Measurements from ENCODE around the gene INVS. TPM values are rescaled to one million over a fixed set of nuclear protein-coding genes. Genes with fewer than 3 reads are reported as not detected.

The INVS gene
- total and polyA plus RNA-seq, 4 donors: 4.1 to 33.3 (median 13.1) TPM

DNA sequence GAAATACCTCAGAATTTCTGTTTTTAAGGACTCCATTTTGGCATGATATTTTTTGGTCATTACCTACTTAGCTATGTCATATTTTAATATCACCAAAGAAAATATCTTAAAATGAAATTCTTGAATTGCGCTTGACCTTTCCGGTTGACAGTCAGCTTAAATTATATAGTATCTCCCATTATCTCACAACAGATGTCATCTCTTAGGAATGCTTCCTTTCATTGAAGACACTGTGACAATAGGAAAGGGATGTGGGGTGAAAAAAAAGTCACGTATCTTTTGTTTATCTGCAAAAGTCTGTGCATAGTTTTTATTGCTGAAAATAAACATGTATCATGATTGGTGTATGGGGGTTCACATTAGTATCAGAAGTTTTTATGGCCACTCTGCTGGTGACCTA lies 105.8 kb downstream of the INVS start:
- no peaks in the 10 kb centered on the region for H3K36me3 ChIP-seq (ENCODE audit: control insufficient read depth in 1 of 2, insufficient read depth in 2 of 2, low read length in 1 of 2)
- no peak overlapping the region for H3K4me3 ChIP-seq (ENCODE audit: low read length in 2 of 2)
- DNase-seq: no peak
- WGBS, 2 donors: 84 to 86% methylated on average over 3 of the region's 3 CpGs
- no peaks in the 10 kb centered on the region for H3K27me3 ChIP-seq (ENCODE audit: control insufficient read depth in 1 of 2, insufficient read depth in 2 of 2, low read length in 1 of 2)
- no peak for ATAC-seq (ENCODE audit: low FRiP score)
- no peaks in the 10 kb centered on the region for H3K4me1 ChIP-seq (ENCODE audit: control insufficient read depth in 1 of 2, insufficient read depth in 2 of 2, low read length in 2 of 2)
- intact Hi-C loops (cut with DNase I): no loop called here
- no peak overlapping the region for H3K27ac ChIP-seq (ENCODE audit: low read depth in 1 of 2, low read length in 2 of 2)
- no peaks in the 10 kb centered on the region for H3K9me3 ChIP-seq (ENCODE audit: control insufficient read depth, low read length)

DNA sequence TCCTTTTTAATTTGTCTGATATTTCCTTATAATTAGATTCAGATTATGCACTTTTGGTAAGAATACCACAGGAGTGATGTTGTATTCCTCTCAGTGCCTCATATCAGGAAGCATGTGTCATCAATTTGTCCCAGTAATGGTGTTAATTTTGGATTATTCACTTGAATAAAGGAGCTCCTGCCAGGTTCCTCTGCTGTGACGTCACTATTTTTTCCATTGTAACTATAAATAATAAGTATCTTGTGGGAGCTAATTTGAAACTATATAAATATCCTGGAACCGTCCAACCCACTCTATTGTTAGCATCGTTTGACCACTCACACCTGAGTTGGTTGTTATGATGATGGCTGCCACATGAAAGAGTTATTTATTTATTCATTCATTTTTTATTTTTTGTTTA lies 107.9 kb downstream of the INVS start:
- H3K27ac ChIP-seq (ENCODE audit: low read depth in 1 of 2, low read length in 2 of 2): no peak overlapping the region
- 35 to 39% methylated on average over 3 of the region's 3 CpGs for WGBS, 2 donors
- no peaks in the 10 kb centered on the region for H3K9me3 ChIP-seq (ENCODE audit: control insufficient read depth, low read length)
- ATAC-seq (ENCODE audit: low FRiP score): no peak
- DNase-seq: no peak
- no peaks in the 10 kb centered on the region for H3K27me3 ChIP-seq (ENCODE audit: control insufficient read depth in 1 of 2, insufficient read depth in 2 of 2, low read length in 1 of 2)
- no peak overlapping the region for H3K4me3 ChIP-seq (ENCODE audit: low read length in 2 of 2)
- no peaks in the 10 kb centered on the region for H3K36me3 ChIP-seq (ENCODE audit: control insufficient read depth in 1 of 2, insufficient read depth in 2 of 2, low read length in 1 of 2)
- intact Hi-C loops (cut with DNase I): no loop called here
- H3K4me1 ChIP-seq (ENCODE audit: control insufficient read depth in 1 of 2, insufficient read depth in 2 of 2, low read length in 2 of 2): no peaks in the 10 kb centered on the region

DNA sequence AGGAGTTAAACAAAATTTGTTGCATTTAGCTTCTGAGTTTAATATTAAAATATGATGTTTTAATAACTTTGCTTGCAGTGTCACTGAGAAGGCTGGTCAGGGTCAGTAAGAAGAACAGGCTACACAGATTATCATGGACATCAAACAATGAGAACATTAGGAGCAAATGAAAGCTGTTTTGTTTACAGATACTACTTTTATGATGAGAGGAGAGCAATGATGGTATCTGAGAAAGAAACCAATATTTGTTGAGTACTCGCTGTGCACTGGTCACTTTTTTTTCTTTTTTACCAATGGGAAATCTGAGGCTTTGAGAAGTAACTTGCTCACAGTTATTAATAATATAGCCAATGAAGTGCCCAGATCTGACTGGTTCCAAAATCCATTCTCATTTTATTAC lies 109.6 kb downstream of the INVS start:
- H3K4me3 ChIP-seq (ENCODE audit: low read length in 2 of 2): no peak overlapping the region
- WGBS, 2 donors: 97 to 99% methylated on average over 1 of the region's 1 CpG
- no peaks in the 10 kb centered on the region for H3K9me3 ChIP-seq (ENCODE audit: control insufficient read depth, low read length)
- H3K27me3 ChIP-seq (ENCODE audit: control insufficient read depth in 1 of 2, insufficient read depth in 2 of 2, low read length in 1 of 2): no peaks in the 10 kb centered on the region
- intact Hi-C loops (cut with DNase I): no loop called here
- no peaks in the 10 kb centered on the region for H3K4me1 ChIP-seq (ENCODE audit: control insufficient read depth in 1 of 2, insufficient read depth in 2 of 2, low read length in 2 of 2)
- no peak for DNase-seq
- no peak for ATAC-seq (ENCODE audit: low FRiP score)
- no peak overlapping the region for H3K27ac ChIP-seq (ENCODE audit: low read depth in 1 of 2, low read length in 2 of 2)
- no peaks in the 10 kb centered on the region for H3K36me3 ChIP-seq (ENCODE audit: control insufficient read depth in 1 of 2, insufficient read depth in 2 of 2, low read length in 1 of 2)

DNA sequence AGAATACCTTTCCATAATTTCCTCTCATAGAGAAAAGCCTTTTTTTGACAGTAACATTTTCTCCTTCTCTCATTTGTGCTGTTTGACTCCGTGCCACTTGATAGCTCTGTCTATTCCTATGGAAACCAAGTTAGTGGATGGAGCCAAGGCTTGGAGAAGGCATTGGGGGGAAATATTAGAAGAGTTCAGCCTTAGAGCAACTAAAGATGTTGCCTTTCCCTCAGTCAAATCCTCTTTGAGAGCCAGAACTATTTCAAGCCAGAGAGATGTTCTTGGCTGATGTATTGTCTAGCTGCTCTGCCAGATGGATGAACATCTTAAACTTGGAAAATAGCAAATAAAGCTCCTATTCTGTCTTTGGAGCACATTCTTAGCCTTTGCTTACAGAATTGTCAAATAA lies 112.4 kb downstream of the INVS start:
- intact Hi-C loops (cut with DNase I): loop anchor here in 1 of 2 donors (10.0 kb wide), 1 partner anchor 187 kb away; no protein-coding TSS in a partner anchor
- no peaks in the 10 kb centered on the region for H3K9me3 ChIP-seq (ENCODE audit: control insufficient read depth, low read length)
- peaks cover 0 to 1% of the 10 kb centered on the region in 2 donors for H3K4me1 ChIP-seq (ENCODE audit: control insufficient read depth in 1 of 2, insufficient read depth in 2 of 2, low read length in 2 of 2)
- H3K27ac ChIP-seq (ENCODE audit: low read depth in 1 of 2, low read length in 2 of 2): no peak overlapping the region
- H3K36me3 ChIP-seq (ENCODE audit: control insufficient read depth in 1 of 2, insufficient read depth in 2 of 2, low read length in 1 of 2): peaks cover 0 to 5% of the 10 kb centered on the region in 2 donors
- H3K27me3 ChIP-seq (ENCODE audit: control insufficient read depth in 1 of 2, insufficient read depth in 2 of 2, low read length in 1 of 2): no peaks in the 10 kb centered on the region
- no peak overlapping the region for H3K4me3 ChIP-seq (ENCODE audit: low read length in 2 of 2)
- 70 to 72% methylated on average over 1 of the region's 1 CpG for WGBS, 2 donors
- DNase-seq: no peak
- no peak for ATAC-seq (ENCODE audit: low FRiP score)

DNA sequence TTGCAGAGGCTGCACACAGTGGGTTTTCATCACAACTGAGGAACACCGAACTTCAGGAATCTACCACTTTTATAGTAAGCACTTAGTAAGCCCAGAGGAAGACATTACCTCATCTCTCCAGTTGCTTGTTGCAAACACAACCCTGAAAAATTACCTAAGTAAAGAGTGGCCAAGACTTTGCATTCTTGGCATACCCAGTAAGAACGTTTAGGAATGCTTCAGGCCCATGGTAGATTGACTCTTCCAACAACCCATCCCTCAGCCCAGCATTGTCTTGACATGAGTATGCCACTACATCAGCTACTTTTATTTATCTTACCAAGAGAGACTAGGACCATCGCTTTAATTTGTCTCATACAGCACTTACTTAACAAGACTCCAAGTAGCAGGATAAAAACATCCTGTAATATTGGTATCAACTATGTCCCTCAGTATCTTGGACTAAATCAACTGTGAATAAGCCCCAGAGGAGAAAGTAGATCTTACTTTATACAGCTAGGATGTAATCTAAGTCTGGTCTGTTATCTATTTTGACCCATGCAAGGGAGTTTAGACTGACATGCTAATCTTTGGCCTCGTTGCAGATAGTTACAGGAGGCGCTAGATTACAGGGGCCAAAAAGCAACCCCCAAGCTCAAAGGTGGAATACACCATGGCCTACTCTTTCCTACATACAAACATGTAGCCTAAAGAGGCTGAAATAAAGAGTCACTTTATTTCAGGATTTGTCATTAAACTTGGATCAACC lies 114.9 kb downstream of the INVS start:
- Histone ChIP-seq H3K4me3 (ENCODE audit: low read length in 2 of 2) (no peak overlapping the region), H3K27me3 (ENCODE audit: control insufficient read depth in 1 of 2, insufficient read depth in 2 of 2, low read length in 1 of 2) (no peaks in the 10 kb centered on the region), H3K4me1 (ENCODE audit: control insufficient read depth in 1 of 2, insufficient read depth in 2 of 2, low read length in 2 of 2) (peaks cover 0 to 1% of the 10 kb centered on the region in 2 donors), H3K27ac (ENCODE audit: low read depth in 1 of 2, low read length in 2 of 2) (no peak overlapping the region), H3K9me3 (ENCODE audit: control insufficient read depth, low read length) (no peaks in the 10 kb centered on the region), H3K36me3 (ENCODE audit: control insufficient read depth in 1 of 2, insufficient read depth in 2 of 2, low read length in 1 of 2) (peaks cover 0 to 5% of the 10 kb centered on the region in 2 donors)
- 69 to 70% methylated on average over 5 of the region's 5 CpGs for WGBS, 2 donors
- DNase-seq (no peak), ATAC-seq (ENCODE audit: low FRiP score) (no peak)
- intact Hi-C loops (cut with DNase I): loop anchor here in 1 of 2 donors (10.0 kb wide), 1 partner anchor 189 kb away; no protein-coding TSS in a partner anchor

DNA sequence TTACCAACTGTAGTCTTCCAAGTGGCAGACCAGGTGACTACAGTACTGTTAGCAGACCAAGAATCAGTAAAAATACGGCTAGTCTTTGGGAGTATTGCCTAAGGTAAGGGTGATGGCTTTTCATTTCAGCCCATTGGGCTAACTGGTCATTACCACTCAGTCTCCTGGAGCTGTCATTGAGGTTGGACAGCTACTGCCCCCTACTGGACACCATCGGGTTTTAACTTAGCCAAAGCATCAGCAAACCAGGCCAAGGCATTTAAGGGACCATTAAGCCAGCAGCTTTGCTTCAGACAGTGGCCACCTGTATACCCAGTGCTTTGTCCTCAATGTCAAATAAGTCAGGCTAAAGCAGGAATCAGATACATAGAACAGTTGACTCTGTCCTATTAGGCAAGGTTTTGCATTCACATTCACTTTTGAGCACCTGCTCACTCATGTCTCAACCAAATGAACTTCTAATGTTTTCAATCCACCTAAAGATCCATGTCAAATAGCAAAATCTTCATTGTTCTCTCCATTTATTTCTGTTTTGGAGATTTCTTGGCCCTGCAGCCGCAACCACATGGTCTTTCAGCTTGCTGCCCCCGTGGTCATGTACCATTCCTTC lies 117.2 kb downstream of the INVS start:
- ATAC-seq (ENCODE audit: low FRiP score) (peak; percentile 57), DNase-seq (peak in 1 of 2 donors; percentile 53)
- Histone ChIP-seq H3K27ac (ENCODE audit: low read depth in 1 of 2, low read length in 2 of 2) (no peak overlapping the region), H3K4me3 (ENCODE audit: low read length in 2 of 2) (no peak overlapping the region), H3K4me1 (ENCODE audit: control insufficient read depth in 1 of 2, insufficient read depth in 2 of 2, low read length in 2 of 2) (peaks cover 0 to 1% of the 10 kb centered on the region in 2 donors), H3K36me3 (ENCODE audit: control insufficient read depth in 1 of 2, insufficient read depth in 2 of 2, low read length in 1 of 2) (peaks cover 0 to 5% of the 10 kb centered on the region in 2 donors), H3K9me3 (ENCODE audit: control insufficient read depth, low read length) (no peaks in the 10 kb centered on the region), H3K27me3 (ENCODE audit: control insufficient read depth in 1 of 2, insufficient read depth in 2 of 2, low read length in 1 of 2) (no peaks in the 10 kb centered on the region)
- WGBS, 2 donors: 73 to 74% methylated on average over 4 of the region's 4 CpGs
- intact Hi-C loops (cut with DNase I): loop anchor here in 1 of 2 donors (10.0 kb wide), 1 partner anchor 191 kb away; no protein-coding TSS in a partner anchor

DNA sequence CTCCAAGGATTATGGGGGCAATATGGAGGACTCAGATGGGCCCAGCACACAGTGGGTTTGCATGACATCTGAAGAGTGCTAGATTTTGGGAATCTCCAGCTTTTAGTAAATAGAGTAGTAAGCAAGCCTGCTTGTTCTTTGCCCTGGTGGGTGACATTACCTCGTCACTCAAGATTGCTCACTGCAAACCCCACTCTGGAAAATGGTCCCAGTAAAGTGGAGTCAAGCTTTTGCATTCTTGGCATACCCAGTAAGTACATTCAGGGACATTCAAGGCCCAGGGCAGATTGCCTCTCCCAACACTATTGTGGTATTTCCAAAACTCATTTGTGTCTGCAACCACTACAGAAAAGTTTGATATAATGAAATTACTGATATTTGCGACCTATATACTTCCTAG lies 118.5 kb downstream of the INVS start:
- intact Hi-C loops (cut with DNase I): loop anchor here in 1 of 2 donors (10.0 kb wide), 1 partner anchor 193 kb away; no protein-coding TSS in a partner anchor
- Histone ChIP-seq H3K36me3 (ENCODE audit: control insufficient read depth in 1 of 2, insufficient read depth in 2 of 2, low read length in 1 of 2) (peaks cover 0 to 5% of the 10 kb centered on the region in 2 donors), H3K27me3 (ENCODE audit: control insufficient read depth in 1 of 2, insufficient read depth in 2 of 2, low read length in 1 of 2) (no peaks in the 10 kb centered on the region), H3K4me3 (ENCODE audit: low read length in 2 of 2) (no peak overlapping the region), H3K4me1 (ENCODE audit: control insufficient read depth in 1 of 2, insufficient read depth in 2 of 2, low read length in 2 of 2) (peaks cover 0 to 1% of the 10 kb centered on the region in 2 donors), H3K27ac (ENCODE audit: low read depth in 1 of 2, low read length in 2 of 2) (no peak overlapping the region), H3K9me3 (ENCODE audit: control insufficient read depth, low read length) (no peaks in the 10 kb centered on the region)
- 98 to 99% methylated on average over 2 of the region's 2 CpGs for WGBS, 2 donors
- ATAC-seq (ENCODE audit: low FRiP score) (no peak), DNase-seq (no peak)

DNA sequence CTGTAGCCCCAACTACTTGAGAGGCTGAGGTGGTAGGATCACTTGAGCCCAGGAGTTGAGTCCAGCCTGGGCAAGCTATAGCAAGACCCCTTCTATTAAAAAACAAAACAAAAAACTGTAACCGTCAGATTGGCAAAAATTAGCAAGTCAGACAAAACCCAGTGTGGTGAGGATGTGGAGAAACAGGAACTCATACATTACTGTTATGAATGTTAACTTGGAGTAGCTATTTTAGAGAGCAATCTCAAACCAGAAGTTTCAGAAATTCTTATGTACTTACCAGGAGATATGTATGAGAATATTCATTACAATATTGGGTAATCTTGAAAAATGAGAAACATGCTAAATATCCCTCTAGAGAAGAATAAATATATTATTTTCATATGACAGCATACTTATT lies 120.3 kb downstream of the INVS start:
- Histone ChIP-seq H3K27me3 (ENCODE audit: control insufficient read depth in 1 of 2, insufficient read depth in 2 of 2, low read length in 1 of 2) (no peaks in the 10 kb centered on the region), H3K4me3 (ENCODE audit: low read length in 2 of 2) (no peak overlapping the region), H3K36me3 (ENCODE audit: control insufficient read depth in 1 of 2, insufficient read depth in 2 of 2, low read length in 1 of 2) (peaks cover 0 to 5% of the 10 kb centered on the region in 2 donors), H3K4me1 (ENCODE audit: control insufficient read depth in 1 of 2, insufficient read depth in 2 of 2, low read length in 2 of 2) (no peaks in the 10 kb centered on the region), H3K27ac (ENCODE audit: low read depth in 1 of 2, low read length in 2 of 2) (no peak overlapping the region), H3K9me3 (ENCODE audit: control insufficient read depth, low read length) (no peaks in the 10 kb centered on the region)
- WGBS, 2 donors: 80 to 88% methylated on average over 1 of the region's 1 CpG
- intact Hi-C loops (cut with DNase I): loop anchor here in 1 of 2 donors (10.0 kb wide), 1 partner anchor 195 kb away; no protein-coding TSS in a partner anchor
- no peak for DNase-seq
- no peak for ATAC-seq (ENCODE audit: low FRiP score)

Measured in aorta (tissue), 5 donors.